DMS114 treated with DMSO at 0.1 percent for 48 hours (cell line): Measurements from ENCODE around the gene DOCK2.
"Not testable (repeated sequence)": the region's sequence is repeated elsewhere in the genome, so short reads cannot be mapped to it uniquely, and the experiment has no call there.

Source experiments
- DNase-seq: peaks from one replicate; lab custom pipeline; 2025; ENCODE audit not compliant: unreplicated experiment; lab: John Stamatoyannopoulos, UW

Gene DOCK2

DNA sequence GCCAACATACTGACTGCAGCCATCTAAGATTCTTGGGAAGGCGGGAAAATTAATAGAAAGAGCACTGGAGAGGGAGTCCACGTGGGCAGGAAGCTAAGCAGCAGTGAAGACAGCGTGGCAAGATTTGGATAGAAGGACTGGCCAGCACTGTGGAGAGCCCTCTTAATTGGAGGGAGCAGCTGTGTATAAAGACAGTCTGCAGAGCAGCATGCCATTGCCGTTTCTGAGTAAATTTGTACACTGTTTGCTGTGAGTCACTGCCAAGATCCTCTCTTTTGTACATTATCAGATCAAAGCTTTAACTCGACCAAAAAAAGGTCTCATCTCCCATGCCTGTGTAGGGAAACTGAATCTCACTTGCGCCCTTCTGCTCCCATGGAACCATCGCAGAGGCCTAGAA lies 297.9 kb downstream of the DOCK2 start:
- no peak for DNase-seq

DNA sequence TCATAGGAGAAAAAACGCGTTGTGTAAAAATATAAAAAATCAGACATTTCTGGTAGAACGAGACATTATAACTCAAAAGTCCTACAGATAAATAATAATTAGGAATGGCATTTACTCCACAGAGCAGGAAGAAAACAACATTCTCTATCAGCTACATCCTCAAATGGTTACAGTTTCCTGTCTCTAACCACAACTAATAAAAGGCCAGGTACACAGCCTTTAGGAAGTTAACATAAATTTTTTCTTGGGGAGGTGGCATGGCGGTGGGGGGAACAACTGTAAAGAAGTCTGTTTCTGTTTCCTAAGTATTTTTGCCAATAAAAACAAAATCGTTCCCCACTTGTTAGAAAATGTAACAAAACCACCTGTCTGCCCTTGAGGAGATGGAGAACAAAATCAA lies 298.7 kb downstream of the DOCK2 start:
- no peak for DNase-seq

- DNase-seq = no peak
Measured at GRCh38 chr5:169938439-169938838, 301.4 kb downstream of the DOCK2 start.

DNA sequence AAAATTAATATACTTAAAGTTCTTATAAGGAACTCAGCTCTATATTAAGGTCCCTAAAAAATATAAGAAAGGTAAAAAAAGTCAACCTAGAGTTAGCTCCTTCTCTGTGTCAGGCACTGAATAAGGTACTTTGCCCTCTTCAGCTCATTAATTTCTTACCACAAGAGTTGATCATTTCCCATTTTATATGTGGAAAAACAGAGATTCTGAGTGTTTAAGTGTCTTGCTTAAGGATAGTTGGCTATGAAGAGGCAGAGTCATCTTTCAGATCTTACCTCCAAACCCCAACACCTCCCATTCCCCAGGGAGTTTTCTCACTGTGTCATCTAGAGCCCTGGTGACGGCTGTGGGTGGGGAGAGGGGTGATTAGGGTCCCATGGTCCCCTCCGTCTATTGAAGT lies 302.7 kb downstream of the DOCK2 start:
- DNase-seq = no peak

DNA sequence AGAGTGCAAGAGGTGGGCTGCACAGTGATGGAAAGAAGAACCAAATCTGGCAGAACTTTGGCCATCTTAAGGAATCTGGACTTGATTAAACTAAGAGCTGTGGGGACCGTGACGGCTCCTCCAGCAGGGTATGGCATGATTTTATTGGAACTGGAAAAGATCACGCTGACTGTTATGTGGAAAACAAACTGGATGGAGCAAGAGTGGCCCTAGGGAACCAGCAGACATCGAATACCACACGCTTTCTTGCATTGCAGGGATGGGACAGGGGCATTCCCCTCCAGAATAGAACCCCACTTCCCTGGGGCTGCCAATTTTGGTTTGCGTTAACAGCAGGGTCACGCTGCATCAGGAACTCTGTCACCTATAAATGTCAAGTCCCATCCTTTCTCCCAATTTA lies 304.5 kb downstream of the DOCK2 start:
- no peak for DNase-seq

DNA sequence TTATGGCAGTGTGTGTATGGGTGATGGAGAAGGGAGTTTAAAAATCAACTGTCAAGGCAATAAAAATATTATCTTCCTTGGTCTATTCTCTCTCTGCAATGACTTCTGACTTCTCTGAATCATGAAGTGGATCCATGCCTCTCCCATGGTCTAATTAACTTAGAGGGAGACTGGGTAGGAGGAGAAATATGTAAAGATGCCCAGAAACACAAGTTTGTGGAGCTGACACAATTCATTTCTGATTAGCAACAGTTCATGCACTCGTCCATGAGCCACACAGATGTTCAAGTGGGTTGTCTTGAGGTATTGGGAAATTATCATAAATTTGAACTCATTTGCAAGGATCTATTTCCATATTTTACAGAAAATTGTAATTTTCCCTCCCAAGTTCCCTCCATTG lies 305.1 kb downstream of the DOCK2 start:
- DNase-seq = no peak

- DNase-seq = no peak
Measured at GRCh38 chr5:169943026-169943425, 306.0 kb downstream of the DOCK2 start.

GRCh38 chr5:169944115-169944514 lies 307.0 kb downstream of the DOCK2 start:
- DNase-seq = no peak

GRCh38 chr5:169944922-169945680 lies 308.0 kb downstream of the DOCK2 start:
- DNase-seq = no peak

GRCh38 chr5:169945831-169946261 lies 308.8 kb downstream of the DOCK2 start:
- DNase-seq = no peak

GRCh38 chr5:169946743-169947295 lies 309.7 kb downstream of the DOCK2 start:
- no peak for DNase-seq

DNA sequence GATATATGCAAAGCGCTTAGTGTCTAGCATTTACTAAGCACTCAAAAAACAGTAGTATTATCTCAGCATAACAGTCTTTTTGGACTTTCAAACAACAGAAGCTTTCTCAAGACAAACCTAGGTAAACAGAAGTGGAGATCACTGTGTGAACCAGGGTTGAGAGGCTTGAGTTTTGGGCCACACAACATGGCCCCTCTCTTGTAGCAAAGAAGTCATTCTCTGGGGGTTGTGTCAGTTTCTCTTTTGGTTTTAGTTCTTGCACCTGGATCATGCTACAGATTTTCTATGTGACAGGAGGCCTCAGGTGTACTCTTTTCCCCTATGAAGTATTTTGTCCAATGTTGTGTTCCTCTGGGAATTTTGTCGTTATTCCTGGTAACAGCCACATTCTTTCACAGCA lies 313.3 kb downstream of the DOCK2 start:
- DNase-seq = no peak

DNA sequence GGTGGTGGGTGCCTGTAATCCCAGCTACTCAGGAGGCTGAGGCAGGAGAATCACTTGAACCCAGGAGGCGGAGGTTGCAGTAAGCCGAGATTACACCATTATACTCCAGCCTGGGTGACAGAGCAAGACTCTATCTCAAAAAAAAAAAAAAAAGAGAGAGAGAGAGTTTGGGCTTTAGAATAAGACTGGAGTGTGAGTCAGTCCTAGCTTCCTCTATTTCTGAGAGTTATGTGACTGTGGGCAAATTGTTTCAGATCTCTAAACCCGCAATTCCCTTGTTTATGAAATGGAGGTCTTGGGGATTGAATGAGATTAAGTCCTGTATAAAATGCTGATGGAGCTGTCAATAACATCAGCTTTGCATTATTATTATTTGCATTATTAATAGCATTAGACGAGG lies 316.1 kb downstream of the DOCK2 start:
- DNase-seq = not testable (repeated sequence)

DNA sequence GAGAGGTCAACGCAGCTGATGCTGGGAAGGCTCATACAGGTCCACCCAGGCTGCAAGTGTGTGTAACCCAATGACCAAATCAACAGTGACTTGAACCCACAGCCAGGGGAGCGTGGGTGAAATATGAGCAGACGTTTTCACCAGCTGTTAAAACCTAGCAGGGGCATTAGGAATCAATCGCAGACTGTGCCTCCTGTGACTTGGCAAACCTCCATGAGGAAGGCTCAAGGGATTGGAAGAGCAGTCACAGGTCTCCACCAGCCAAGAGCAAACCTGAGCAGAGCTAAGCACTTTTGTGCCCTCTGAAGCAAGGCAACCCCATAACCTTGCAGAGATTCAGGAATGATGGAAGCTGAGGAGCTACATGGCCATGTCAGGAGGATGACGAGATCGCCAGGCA lies 317.7 kb downstream of the DOCK2 start:
- DNase-seq = no peak

GRCh38 chr5:169956126-169956525 lies 319.1 kb downstream of the DOCK2 start:
- no peak for DNase-seq

GRCh38 chr5:169956756-169957155 lies 319.7 kb downstream of the DOCK2 start:
- no peak for DNase-seq

GRCh38 chr5:169958278-169958677 lies 321.2 kb downstream of the DOCK2 start:
- no peak for DNase-seq

DNA sequence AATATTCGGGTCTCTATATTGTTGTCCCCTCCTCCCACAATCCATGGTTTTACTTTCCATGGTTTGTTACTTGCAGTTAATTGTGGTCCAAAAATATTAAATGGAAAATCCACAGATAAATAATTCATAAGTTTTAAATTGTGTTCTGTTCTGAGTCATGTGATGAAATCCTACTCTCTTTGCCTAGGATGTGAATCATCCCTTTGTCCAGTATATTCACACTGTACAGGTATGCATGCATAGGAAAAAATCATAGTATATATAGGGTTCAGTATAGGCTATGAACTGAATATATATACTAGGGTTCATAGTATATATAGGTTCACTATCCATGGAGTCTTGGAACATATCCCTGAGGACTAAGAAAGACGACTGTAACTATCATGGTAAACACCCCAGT lies 323.6 kb downstream of the DOCK2 start:
- no peak for DNase-seq

DNA sequence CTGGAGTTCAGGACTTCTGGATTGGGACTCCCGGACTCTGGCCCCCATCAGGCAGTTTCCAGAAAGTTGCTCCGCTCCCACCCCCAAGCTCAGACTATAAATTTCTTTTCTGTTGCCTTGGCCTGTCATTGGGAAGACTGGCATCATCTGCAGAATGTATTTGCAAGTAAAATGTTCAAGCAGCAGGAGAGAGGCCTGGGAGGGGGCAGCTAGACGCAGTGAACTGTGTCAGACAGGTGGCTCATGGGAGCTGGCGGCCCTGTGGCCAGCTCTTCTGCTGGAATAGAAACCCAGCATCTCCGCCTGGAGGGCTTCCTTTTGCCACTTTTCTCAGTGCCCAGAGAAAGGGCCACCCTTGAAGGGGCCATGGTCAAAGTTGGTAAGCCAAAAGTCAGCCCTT lies 327.2 kb downstream of the DOCK2 start:
- DNase-seq = no peak

DNA sequence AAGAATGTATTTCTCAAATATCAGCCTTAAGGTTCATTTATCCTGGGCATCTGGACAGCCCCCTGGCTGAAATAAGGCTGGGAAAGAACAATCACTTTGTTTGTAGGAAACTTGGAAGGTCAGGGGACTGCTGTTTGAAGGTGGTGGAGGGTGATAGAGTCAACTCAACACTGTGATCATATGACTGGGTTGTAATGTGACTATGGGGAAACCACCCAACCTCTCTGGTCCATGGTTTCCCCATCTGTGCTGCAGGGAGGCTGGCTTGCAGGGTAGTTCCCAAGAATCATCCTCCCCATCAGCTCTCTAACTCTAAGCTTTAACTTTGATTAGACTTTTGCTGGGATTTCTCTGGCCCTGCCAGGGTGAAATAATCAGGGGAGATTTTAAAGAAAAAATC lies 333.3 kb downstream of the DOCK2 start:
- no peak for DNase-seq

- DNase-seq = no peak
Measured at GRCh38 chr5:169970911-169971765, 334.1 kb downstream of the DOCK2 start.

GRCh38 chr5:169971780-169972179 lies 334.7 kb downstream of the DOCK2 start:
- no peak for DNase-seq
